ENCODE measurements around the gene AGAP1.

GRCh38 chr2:235672720-235673119 lies 178.9 kb downstream of the AGAP1 start:
- TF ChIP-seq CTCF (IDR thresholded peaks at IDR 0.05) (no peak), POLR2AphosphoS5 (IDR thresholded peaks at IDR 0.05) (no peak), POLR2A (IDR thresholded peaks at IDR 0.05) (no peak)
